ENCODE data around the gene SORBS2.

GRCh38 chr4:185794637-185795036, 17.4 kb downstream of the SORBS2 start:
- no peak for TF ChIP-seq CTCF (IDR thresholded peaks at IDR 0.05)
- TF ChIP-seq POLR2A (IDR thresholded peaks at IDR 0.05) = no peak

All from uterus (tissue), 2 donors.